GM18951 (cell line): ENCODE measurements around the gene CD300LD.

Experiments
- POLR2A ChIP-seq: IDR thresholded peaks from 4 replicates; pipeline ENCODE4 v1.6.1; 2011; ENCODE audit warnings: mild to moderate bottlenecking; ENCODE audit not compliant: insufficient read length, insufficient read depth; ENCODE audit errors: extremely low read depth
- in situ Hi-C: fragments of 300-500 bp; cut with MboI; formaldehyde crosslinking; loops from one replicate; pipeline ENCODE4 v1.12.0; 2022; ENCODE audit warnings: low sequenced_read_pairs, mixed read lengths, inconsistent platforms; ENCODE audit not compliant: unreplicated experiment

Gene CD300LD

DNA sequence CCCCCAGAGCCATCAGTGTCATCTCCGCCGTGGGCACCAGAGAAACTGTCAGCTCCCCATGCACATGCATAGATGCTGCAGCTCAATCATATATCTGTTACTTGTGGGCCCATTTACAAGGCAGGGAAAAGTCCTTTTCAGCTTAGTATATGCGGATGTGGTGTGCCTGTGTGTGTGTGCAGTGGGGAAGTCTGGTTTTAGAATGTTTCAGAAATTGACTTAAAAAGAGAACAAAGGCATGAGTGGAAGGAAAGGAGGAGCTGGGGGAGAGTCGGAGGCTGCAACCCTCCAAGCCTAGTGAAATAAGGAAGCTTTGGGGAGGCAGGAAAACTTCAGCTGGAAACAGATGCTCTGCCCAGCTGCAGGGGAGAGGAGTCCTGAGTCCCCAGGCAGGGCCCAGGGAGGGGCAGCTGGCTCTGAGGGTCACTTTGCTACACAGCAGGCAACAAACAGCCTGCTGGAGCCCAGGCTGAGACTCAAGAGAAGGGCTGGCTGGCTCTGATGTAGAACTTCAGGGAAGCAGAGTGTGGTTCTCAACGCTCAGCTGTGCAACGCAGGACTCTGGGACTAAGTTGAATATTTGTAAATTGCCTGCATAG, 11.1 kb upstream of the CD300LD start:
- in situ Hi-C loops: no loop called here
- no peak for TF ChIP-seq POLR2A

DNA sequence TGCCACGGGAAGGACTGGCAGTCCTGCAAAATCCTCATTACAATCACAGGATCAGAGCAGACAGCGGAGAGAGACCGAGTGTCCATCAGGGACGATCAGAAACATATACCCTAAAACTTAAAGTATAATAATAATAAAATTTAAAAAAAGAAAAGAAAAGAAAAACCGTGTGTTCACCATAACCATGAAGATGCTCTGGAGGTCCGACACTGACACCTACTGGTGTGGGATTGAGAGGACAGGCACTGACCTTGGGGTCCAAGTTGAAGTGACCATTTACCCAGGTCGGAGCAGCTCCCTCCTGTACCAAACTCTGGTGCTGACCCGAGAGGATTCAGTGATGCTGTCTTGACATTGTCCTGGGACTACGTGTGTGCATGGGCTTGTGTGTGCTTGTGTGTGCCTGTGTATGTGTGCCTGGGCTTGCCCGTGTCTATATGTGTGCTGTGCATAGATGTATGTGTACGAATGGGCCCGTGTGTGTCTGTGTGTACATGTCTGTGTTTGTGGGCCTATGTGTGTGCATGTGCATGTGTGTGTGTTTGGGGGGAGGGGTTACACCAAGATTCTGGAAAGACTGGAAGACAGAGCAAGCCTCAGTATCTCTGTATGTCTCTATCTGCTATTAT, 10.0 kb upstream of the CD300LD start:
- TF ChIP-seq POLR2A: no peak
- in situ Hi-C loops: no loop called here

DNA sequence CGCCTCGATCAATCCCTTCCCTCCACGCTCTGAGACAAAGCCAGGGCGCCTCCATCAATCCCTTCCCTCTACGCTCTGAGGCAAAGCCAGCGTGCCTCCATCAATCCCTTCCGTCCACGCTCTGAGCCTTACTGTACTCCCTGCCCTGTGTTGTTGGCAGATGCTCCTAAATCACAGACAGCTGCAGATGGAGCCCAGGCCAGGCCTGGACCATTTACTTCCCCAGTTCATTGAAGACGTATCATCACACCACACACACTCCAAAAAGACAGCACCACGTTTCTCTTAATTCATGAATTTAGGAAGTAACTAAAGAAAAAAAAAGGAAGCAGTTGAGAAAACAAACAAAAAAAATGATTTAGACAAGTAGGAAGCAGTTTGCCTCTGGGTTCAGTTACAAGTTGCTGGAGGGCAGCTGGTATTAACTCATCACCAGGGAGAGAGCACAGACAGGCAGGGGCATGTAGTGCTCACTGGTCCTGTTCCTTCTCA, 7.4 kb upstream of the CD300LD start:
- in situ Hi-C loops: no loop called here
- TF ChIP-seq POLR2A: no peak

DNA sequence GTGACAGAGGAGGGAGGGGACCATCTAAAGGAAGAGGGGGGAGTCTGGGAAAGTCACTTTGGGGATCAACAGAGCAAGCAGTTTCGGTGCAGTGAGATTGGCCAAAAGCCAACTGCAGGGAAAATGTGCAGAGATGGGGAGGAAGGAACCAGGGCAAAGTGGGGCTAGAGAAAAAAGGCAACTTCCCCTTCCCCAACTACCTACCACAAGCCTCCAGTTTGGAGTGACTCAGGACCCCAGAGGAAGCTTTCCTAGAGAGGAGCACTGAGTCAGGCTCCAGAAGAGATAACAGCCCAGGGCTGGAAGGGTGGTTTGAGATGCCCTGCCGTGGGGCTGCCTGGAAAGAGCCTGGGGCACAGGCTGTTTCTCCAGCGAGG, 6.9 kb upstream of the CD300LD start:
- TF ChIP-seq POLR2A: no peak
- in situ Hi-C loops: no loop called here

DNA sequence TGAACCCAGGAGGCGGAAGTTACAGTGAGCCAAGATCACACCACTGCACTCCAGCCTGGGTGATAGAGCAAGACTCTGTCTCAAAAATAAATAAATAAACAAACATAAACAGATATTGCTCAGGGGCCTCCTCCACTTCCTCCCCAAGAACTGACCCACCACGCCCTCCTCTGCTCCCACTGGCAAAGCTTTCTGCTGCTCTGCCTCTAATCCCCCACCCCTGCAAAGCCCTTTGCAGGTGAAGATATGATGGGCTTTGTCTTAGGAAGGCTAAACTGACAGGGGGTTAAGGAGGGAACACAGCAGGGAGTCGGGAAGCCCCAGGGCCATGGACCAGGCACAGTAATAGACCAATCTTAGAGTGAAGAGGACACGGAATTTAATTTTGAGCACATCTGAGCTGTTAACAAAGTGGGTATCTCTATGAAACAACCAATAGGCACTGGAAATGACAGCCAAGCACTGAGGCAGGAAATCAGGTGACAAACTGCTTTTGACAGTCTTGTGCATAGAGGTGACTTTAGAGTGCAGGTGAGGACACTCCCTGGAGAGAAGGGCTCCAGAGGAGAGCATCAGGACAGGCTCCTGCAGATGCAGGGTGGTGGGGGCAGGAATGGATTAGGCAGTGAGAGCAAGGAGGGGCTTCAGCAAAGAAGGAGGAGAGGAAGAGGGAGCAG, 6.4 kb upstream of the CD300LD start:
- in situ Hi-C loops: no loop called here
- no peak for TF ChIP-seq POLR2A

DNA sequence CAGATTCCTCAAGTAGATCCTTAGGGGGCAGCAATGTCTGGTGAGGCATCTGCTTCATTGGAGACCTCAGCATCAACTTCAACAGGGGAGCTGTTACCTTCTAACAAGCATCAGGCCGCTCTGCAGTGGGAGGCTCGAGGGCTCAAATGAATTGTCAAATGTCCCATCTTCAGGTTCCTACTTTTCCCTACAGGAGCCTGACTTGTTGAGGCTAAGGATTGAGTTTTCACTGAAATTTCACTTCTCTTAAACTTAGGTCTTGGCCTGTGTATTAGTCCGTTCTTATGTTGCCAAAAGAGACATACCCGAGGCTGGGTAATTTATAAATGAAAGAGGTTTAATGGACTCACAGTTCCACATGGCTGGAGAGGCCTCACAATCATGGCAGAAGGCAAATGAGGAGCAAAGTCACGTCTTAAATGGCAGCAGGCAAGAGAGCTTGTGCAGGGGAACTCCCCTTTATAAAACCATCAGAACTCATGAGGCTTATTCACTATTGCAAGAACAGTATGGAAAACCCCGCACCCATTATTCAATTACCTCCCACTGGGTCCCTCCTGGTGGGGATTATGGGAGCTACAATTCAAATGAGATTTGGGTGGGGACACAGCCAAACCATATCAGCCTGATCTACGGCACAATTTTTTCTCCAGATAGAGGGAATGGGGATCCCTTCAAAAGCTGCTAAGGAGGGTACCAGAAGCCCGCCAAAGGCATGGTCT, 5.1 kb upstream of the CD300LD start:
- TF ChIP-seq POLR2A: no peak
- in situ Hi-C loops: no loop called here

DNA sequence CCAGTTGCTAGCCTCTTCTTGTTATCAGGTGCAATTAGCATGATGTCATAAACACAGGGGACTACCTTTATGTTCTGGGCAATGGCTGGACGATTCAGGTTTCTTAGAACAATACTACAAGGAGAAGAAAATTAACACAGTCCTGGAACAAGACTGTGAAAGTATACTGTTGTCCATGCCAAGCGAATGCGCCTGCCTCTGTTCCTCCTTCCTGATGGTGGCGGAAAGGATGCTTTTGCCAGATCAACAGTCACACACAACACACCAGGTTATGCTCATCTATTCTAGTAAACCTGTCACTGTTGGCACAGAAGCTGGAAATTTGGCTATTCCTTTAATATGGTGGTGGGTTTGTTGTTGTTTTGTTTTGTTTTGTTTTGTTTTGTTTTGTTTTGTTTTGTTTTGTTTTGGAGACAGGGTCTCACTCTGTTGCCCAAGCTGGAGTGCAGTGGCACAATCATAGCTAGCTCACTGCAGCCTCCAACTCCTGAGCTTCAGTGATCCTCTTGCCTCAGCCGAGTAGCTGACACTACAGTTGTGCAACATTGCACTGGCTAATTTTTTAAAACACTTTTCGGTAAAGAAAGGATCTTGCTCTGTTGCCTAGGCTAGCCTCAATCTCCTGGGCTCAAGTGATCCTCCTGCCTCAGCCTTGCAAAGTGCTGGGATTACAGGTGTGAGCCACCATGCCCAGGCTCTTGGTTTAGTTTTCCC, 3.1 kb upstream of the CD300LD start:
- no peak for TF ChIP-seq POLR2A
- in situ Hi-C loops: no loop called here

DNA sequence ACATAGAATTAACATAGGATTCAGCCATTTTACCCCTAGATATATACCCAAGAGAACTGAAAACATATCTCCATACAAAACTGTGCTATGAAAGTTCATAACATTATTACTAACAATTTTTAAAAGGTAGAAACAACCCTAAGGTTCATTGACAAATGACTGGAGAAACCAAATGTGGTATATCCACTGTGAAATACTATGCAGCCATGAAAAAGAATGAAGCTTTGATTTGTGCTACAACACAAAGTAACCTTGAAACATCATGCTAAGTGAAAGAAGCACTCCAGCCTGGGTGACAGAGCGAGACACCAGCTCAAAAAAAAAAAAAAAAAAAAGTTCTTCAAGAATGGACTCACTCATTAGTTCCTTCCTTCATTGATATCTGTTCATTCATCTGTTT, 580 bp downstream of the CD300LD start:
- in situ Hi-C loops: no loop called here
- no peak for TF ChIP-seq POLR2A

DNA sequence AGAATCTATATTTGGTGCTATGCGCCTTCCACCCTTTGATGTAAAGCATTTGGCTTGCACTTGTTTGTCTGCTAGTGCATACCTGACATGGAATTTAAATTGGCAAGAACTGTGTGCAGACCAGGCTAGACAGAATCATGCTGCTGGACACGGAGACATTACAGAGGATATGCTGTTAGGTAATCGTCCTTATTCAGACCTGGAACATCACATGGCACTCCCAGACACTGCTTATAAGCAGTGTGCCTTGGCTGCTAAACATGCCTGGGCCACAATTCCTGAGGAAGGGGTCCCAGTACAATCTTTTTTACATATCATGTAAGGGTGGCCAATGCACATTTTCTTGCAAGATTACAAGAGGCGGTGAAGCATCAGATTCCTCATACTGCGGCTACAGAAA, 6.4 kb downstream of the CD300LD start:
- in situ Hi-C loops: no loop called here

DNA sequence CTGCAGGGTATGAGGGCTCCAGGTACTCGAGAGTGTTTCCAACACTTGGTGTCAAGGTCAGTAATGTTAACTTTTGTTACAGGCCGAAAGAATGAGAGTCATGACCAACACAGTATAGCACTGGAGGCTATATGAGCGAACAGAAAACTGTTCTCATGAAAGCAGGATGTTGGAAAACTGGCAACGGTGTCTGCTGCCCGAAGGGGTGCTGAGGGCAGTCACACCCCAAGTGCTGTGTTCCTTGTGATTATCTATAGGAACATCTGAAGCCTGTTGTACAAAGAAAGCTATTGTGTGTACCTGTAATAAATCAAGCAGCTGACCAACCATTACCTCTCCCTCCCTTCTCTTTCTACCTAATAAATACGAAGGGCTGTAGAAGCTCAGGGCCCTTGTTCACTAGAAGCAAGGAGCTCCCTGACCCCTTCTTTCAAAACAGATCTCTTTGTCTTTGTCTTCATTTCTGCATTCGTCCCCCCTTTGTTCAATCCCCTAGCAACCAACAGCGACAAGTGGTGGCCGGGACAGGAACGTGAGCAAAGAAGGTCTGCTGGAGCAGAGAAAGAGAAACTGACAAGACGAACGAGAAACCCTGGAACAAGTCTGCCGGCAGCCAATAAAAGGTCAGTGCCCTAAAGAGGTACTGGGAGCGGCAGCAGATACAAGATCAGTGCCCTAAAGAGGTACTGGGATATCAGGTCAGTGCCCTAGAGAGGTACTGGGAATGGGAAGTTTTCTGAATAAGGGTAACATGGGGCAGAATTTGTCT, 7.6 kb downstream of the CD300LD start:
- no peak for TF ChIP-seq POLR2A
- in situ Hi-C loops: no loop called here

More for the DNA sequence above, 6.4 kb downstream of the CD300LD start:
- TF ChIP-seq POLR2A: no peak

DNA sequence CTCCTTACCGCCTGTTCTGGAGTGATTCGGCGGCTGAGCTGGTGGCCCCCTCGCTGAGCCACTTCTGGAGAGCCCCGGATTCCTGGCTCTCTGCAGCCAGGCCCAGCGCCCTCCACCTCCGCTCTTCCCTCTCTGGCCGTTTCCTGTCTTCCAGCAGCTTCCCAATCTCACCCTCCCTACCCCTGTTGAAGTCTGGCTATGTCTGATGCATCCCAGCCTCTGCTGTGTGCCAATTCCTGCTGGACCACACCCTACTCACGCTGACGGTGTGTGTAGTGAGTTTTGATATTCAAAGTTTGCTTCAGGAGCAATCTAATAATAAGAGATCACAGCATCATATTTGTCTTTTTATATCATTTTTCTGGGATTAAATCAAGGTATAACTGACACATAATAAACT, 9.4 kb downstream of the CD300LD start:
- TF ChIP-seq POLR2A: no peak
- in situ Hi-C loops: no loop called here

DNA sequence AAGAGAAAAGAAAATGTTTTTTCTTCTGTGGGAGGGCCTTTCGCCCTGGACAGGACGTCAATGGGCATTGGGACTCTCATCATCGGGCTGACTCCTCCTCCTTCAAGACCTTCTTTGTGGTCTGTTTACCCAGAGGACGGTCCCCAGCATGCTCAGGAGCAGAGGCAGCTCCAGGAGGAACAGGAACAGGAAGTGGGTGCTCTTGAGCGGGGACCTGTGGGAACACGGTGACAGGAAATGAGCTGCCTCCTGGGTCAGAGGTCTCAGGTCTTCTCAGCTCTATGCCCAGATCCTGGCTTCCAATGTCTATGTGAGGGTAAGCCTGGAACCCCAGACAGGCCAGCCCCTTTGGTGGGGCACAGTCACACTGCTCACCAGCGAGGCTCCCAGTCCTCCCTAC, 12.2 kb downstream of the CD300LD start:
- in situ Hi-C loops: no loop called here
- no peak for TF ChIP-seq POLR2A
